ENCODE measurements around the gene NDUFB6. TPM values are rescaled to one million over a fixed set of nuclear protein-coding genes. Genes with fewer than 3 reads are reported as not detected.

NDUFB6 gene
- total RNA-seq, 1 donor from 2014 or later, result 38.4 TPM

DNA sequence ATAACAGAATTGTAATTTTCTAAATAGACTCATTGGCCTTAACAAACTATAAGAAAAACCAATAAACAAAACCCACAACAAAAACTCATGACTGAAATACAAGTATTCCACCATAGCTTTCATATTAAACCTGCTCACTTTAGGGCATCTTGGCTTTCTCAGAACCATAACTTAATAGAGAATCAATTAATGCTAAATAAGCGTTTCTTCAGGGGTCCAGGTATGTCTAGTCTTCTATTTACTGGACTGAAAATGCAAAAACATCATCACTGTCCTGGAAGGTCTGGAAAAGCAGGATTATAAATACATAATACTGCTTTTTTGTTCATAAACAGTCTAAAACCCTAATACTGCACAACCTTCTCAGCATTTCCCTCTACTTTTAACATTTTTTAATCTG is 27.1 kb downstream of the NDUFB6 start:
- Mint-ChIP-seq H3K27me3 (ENCODE audit: low read depth) (no peaks in the 10 kb centered on the region), H3K9me3 (no peaks in the 10 kb centered on the region), H3K4me3 (no peak overlapping the region), H3K4me1 (peaks cover 18% of the 10 kb centered on the region), H3K27ac (no peak overlapping the region), H3K36me3 (peaks cover 38% of the 10 kb centered on the region)
- TF ChIP-seq, protein P1, sequence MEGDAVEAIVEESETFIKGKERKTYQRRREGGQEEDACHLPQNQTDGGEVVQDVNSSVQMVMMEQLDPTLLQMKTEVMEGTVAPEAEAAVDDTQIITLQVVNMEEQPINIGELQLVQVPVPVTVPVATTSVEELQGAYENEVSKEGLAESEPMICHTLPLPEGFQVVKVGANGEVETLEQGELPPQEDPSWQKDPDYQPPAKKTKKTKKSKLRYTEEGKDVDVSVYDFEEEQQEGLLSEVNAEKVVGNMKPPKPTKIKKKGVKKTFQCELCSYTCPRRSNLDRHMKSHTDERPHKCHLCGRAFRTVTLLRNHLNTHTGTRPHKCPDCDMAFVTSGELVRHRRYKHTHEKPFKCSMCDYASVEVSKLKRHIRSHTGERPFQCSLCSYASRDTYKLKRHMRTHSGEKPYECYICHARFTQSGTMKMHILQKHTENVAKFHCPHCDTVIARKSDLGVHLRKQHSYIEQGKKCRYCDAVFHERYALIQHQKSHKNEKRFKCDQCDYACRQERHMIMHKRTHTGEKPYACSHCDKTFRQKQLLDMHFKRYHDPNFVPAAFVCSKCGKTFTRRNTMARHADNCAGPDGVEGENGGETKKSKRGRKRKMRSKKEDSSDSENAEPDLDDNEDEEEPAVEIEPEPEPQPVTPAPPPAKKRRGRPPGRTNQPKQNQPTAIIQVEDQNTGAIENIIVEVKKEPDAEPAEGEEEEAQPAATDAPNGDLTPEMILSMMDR (IDR thresholded peaks at IDR 0.05; ENCODE audit: unreplicated experiment), result no peak
- no peak for DNase-seq (ENCODE audit: low spot score in 2 of 2, unreplicated experiment in 2 of 2)

DNA sequence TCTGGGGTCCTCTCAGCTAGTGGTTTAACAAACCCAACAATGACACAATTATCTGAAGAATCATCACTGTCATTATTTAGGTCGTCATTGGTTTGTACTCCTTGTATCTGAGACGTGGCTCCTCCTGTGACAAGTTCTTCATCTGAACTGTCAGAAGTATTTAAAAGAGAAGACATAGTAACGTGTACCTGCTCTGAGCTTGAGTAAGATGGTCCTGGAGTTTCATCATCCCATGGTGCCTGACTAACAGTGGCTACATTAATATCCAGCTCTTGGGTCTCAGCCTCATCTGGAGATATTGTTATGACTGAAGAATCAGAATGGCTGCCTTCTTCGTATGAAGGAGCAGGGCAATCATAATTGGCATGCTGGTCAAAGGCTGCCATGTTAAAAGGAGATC is 29.9 kb downstream of the NDUFB6 start:
- TF ChIP-seq, protein P1 (IDR thresholded peaks at IDR 0.05; ENCODE audit: unreplicated experiment), result no peak
- Mint-ChIP-seq H3K27ac (no peak overlapping the region), H3K4me1 (no peaks in the 10 kb centered on the region), H3K4me3 (no peak overlapping the region), H3K36me3 (peaks cover 37% of the 10 kb centered on the region), H3K9me3 (no peaks in the 10 kb centered on the region), H3K27me3 (ENCODE audit: low read depth) (no peaks in the 10 kb centered on the region)
- no peak for DNase-seq (ENCODE audit: low spot score in 2 of 2, unreplicated experiment in 2 of 2)

DNA sequence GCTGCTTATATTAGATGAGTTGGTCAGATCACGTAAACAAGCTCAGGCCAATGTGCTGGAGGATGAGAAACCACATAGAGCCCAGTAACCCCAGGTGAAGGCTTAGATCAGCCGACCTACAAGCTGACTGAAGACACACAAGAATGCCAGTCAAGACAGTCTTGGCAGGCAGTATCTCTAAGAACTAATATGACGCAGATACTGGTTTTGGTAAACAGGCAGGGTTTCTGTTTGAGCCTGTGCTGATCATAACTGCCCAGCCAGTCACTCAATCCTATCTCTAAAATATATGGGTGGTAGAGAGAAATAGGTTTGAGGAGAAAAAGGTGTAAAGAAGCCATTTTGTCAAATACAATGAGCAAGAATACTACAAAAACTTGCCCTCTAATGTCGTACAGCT is 39.1 kb downstream of the NDUFB6 start:
- Mint-ChIP-seq H3K9me3 (peaks cover 16% of the 10 kb centered on the region), H3K27me3 (ENCODE audit: low read depth) (no peaks in the 10 kb centered on the region), H3K27ac (no peak overlapping the region), H3K4me3 (no peak overlapping the region), H3K4me1 (no peaks in the 10 kb centered on the region), H3K36me3 (peaks cover 26% of the 10 kb centered on the region)
- DNase-seq (ENCODE audit: low spot score in 2 of 2, unreplicated experiment in 2 of 2), result no peak
- TF ChIP-seq, protein P1 (IDR thresholded peaks at IDR 0.05; ENCODE audit: unreplicated experiment), result no peak

DNA sequence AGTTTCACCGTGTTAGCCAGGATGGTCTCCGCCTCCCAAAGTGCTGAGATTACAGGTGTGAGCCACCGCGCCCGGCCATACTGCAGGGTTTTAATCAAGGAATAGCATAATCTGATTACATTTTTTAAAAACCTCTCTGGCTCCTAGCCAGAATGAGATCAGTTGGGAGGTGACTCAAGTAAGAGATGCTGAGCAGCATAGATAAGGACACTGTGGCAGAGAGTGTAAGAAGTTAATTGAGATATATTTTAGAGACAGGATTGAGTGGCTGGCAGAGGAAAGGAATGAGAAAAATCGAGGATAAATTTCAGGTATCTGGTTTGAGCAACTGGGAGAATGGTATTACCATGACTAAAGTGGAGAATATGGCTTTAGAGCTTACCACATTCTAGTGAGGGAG is 39.6 kb downstream of the NDUFB6 start:
- TF ChIP-seq, protein P1 (IDR thresholded peaks at IDR 0.05; ENCODE audit: unreplicated experiment), result no peak
- no peak overlapping the region for H3K27ac Mint-ChIP-seq
- peaks cover 16% of the 10 kb centered on the region for H3K9me3 Mint-ChIP-seq
- no peaks in the 10 kb centered on the region for H3K4me1 Mint-ChIP-seq
- peaks cover 26% of the 10 kb centered on the region for H3K36me3 Mint-ChIP-seq
- no peak overlapping the region for H3K4me3 Mint-ChIP-seq
- no peaks in the 10 kb centered on the region for H3K27me3 Mint-ChIP-seq (ENCODE audit: low read depth)
- no peak for DNase-seq (ENCODE audit: low spot score in 2 of 2, unreplicated experiment in 2 of 2)

DNA sequence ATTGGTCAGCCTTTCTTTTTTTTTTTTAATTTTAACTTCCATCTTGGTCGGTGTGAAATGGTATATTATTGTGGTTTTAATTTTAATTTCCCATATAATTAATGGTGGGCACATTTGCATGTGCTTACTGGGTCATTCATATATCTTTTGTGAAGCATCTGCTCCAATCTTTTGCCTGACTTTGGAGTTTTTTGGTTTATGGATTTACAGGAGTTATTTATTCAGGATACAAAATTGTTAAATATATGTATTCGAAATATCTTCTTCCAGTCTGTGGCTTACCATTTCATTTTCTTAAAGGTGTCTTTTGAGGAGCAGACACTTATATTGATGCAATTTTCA is 46.3 kb downstream of the NDUFB6 start:
- Mint-ChIP-seq H3K4me1 (peaks cover 32% of the 10 kb centered on the region), H3K27ac (peak overlapping the region; percentile 95), H3K27me3 (ENCODE audit: low read depth) (no peaks in the 10 kb centered on the region), H3K36me3 (peaks cover 38% of the 10 kb centered on the region), H3K9me3 (peaks cover 33% of the 10 kb centered on the region), H3K4me3 (peak overlapping the region; percentile 82)
- DNase-seq (ENCODE audit: low spot score in 2 of 2, unreplicated experiment in 2 of 2), result no peak
- TF ChIP-seq, protein P1 (IDR thresholded peaks at IDR 0.05; ENCODE audit: unreplicated experiment), result no peak
